ENCODE data around the gene JMJD1C. TPM values are rescaled to one million over a fixed set of nuclear protein-coding genes. Genes with fewer than 3 reads are reported as not detected.

Gene JMJD1C
- total RNA-seq, 4 donors from 2014 or later, result 127 to 330 (median 208) TPM

GRCh38 chr10:63391812-63392211 lies 74.0 kb downstream of the JMJD1C start:
- no peak for DNase-seq
- Histone ChIP-seq H3K9me3 (no peaks in the 10 kb centered on the region), H3K27ac (no peak overlapping the region), H3K27me3 (no peaks in the 10 kb centered on the region), H3K4me3 (no peak overlapping the region), H3K36me3 (no peaks in the 10 kb centered on the region), H3K4me1 (no peaks in the 10 kb centered on the region)
- intact Hi-C loops (cut with DNase I; ENCODE audit: low total_unique reads), result no loop called here
- TF ChIP-seq POLR2A (IDR thresholded peaks at IDR 0.05), result no peak
- TF ChIP-seq, protein P1, sequence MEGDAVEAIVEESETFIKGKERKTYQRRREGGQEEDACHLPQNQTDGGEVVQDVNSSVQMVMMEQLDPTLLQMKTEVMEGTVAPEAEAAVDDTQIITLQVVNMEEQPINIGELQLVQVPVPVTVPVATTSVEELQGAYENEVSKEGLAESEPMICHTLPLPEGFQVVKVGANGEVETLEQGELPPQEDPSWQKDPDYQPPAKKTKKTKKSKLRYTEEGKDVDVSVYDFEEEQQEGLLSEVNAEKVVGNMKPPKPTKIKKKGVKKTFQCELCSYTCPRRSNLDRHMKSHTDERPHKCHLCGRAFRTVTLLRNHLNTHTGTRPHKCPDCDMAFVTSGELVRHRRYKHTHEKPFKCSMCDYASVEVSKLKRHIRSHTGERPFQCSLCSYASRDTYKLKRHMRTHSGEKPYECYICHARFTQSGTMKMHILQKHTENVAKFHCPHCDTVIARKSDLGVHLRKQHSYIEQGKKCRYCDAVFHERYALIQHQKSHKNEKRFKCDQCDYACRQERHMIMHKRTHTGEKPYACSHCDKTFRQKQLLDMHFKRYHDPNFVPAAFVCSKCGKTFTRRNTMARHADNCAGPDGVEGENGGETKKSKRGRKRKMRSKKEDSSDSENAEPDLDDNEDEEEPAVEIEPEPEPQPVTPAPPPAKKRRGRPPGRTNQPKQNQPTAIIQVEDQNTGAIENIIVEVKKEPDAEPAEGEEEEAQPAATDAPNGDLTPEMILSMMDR (IDR thresholded peaks at IDR 0.05), result no peak

- H3K27me3 ChIP-seq, result no peaks in the 10 kb centered on the region
- intact Hi-C loops (cut with DNase I; ENCODE audit: low total_unique reads), result no loop called here
- TF ChIP-seq POLR2A (IDR thresholded peaks at IDR 0.05), result no peak
- TF ChIP-seq, protein P1 (IDR thresholded peaks at IDR 0.05), result no peak
Measured at GRCh38 chr10:63390521-63390920, 75.3 kb downstream of the JMJD1C start.

DNA sequence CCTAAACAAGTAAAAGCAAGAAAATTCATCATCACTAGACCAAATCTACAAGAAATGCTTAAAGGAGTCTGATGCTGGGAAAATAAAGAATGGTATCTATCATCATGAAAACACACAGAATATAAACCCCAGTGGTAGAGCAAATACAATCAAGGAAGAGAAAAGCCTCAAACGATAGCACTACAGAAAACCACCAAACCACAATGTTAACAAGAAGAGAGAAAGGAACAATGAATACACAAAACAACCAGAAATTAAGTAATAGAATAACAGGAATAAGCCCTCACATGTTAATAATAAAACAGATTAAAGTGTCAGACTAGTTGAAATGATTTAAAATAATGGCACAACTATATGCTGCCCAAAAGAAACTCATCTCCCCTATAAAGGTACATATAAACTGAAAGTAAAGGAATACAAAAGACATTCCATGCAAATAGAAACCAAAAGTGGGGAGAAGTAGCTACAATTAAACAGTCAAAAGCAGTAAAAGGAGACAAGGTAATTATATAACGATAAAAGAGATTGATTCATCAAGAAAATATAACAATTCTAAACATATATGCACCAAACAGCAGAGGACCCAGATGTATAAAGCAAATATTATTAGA lies 77.3 kb downstream of the JMJD1C start:
- intact Hi-C loops (cut with DNase I; ENCODE audit: low total_unique reads), result no loop called here
- H3K9me3 ChIP-seq, result no peaks in the 10 kb centered on the region
- no peaks in the 10 kb centered on the region for H3K27me3 ChIP-seq
- no peaks in the 10 kb centered on the region for H3K36me3 ChIP-seq
- no peak overlapping the region for H3K4me3 ChIP-seq
- TF ChIP-seq POLR2A (IDR thresholded peaks at IDR 0.05), result no peak
- TF ChIP-seq, protein P1 (IDR thresholded peaks at IDR 0.05), result no peak
- no peaks in the 10 kb centered on the region for H3K4me1 ChIP-seq
- no peak overlapping the region for H3K27ac ChIP-seq
- DNase-seq, result no peak

More at GRCh38 chr10:63390521-63390920, 75.3 kb downstream of the JMJD1C start:
- H3K36me3 ChIP-seq, result no peaks in the 10 kb centered on the region
- no peaks in the 10 kb centered on the region for H3K9me3 ChIP-seq
- no peak for DNase-seq
- H3K4me1 ChIP-seq, result no peaks in the 10 kb centered on the region
- no peak overlapping the region for H3K4me3 ChIP-seq
- no peak overlapping the region for H3K27ac ChIP-seq

GRCh38 chr10:63385254-63385653 lies 80.5 kb downstream of the JMJD1C start:
- no peak for TF ChIP-seq POLR2A (IDR thresholded peaks at IDR 0.05)
- TF ChIP-seq, protein P1 (IDR thresholded peaks at IDR 0.05), result no peak
- Histone ChIP-seq H3K4me1 (no peaks in the 10 kb centered on the region), H3K27ac (no peak overlapping the region), H3K4me3 (no peak overlapping the region), H3K36me3 (no peaks in the 10 kb centered on the region), H3K9me3 (no peaks in the 10 kb centered on the region), H3K27me3 (no peaks in the 10 kb centered on the region)
- intact Hi-C loops (cut with DNase I; ENCODE audit: low total_unique reads), result no loop called here
- no peak for DNase-seq

DNA sequence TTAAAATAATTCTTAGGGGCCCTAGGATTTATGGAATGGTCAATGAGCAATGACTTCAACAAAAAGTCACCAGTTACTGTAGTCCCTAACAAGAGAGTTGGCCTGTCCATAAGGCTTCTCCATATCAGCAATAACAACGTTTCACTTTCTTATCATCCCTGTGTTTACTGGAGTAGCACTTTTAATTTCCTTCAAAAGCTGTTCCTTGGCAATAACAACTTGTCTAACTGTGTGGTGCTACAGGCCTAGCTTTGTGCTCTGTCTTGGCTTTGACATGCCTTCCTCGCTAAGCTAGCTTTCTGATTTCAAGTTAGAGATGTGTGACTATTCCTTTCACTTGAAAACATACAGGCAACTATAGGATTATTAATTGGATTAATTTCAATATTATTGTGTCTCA lies 81.1 kb downstream of the JMJD1C start:
- Histone ChIP-seq H3K27me3 (no peaks in the 10 kb centered on the region), H3K4me1 (no peaks in the 10 kb centered on the region), H3K4me3 (no peak overlapping the region), H3K36me3 (no peaks in the 10 kb centered on the region), H3K9me3 (no peaks in the 10 kb centered on the region), H3K27ac (no peak overlapping the region)
- intact Hi-C loops (cut with DNase I; ENCODE audit: low total_unique reads), result no loop called here
- no peak for DNase-seq
- no peak for TF ChIP-seq POLR2A (IDR thresholded peaks at IDR 0.05)
- TF ChIP-seq, protein P1 (IDR thresholded peaks at IDR 0.05), result no peak
